NOMO-1 (cell line): Measurements from ENCODE around the gene UBA6.
"Not testable (repeated sequence)": the region's sequence is repeated elsewhere in the genome, so short reads cannot be mapped to it uniquely, and the experiment has no call there.

Experiments
- DNase-seq, 2 experiments: peaks; one replicate each; lab custom pipeline; 2025; ENCODE audit not compliant: unreplicated experiment in 2 of 2; lab: John Stamatoyannopoulos, UW

Gene UBA6

DNA sequence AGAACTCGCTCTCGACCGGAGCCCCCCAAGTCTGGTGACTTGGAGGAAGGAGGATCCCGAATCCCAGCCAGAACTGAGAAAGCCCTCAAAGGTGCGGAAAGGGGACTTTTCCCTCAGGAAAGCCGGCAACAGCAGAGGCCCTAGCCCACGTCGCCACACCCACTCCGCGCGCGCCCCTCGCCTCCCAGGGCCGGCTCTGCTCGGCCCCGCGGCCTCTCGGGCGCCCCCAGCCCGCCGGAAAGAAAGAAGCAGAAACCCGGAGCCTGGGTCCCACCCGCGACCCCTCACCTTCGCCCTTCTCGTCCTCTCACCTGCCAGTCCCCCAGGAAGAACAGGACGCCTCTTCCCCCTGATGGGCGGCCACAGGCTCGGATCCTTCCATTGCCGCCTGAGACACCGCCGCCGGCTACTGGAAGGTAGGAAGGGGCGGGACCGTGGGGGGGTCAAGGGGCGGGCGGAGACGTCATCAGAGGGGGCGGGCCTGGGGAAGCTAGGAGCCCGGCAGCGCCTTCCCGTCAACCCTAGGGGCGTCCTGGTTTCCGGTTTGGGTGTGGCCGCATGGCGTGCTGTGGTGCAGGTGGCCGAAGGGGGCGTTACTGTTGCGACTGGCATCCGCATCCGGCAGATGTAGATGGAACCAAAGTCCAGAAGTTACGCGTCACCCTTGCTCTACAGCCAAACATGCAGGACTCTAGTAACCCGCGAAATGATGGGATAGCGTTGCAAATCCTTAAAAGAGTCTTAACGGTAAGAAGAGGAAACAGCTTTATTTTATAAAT, at the start of gene UBA6:
TSS of gene UBA6 (minus strand) at position 418 of the 779 bp plus-strand sequence. CDS start at position 382, 36 bp downstream.
- DNase-seq = peak; percentile 95 to 96

DNA sequence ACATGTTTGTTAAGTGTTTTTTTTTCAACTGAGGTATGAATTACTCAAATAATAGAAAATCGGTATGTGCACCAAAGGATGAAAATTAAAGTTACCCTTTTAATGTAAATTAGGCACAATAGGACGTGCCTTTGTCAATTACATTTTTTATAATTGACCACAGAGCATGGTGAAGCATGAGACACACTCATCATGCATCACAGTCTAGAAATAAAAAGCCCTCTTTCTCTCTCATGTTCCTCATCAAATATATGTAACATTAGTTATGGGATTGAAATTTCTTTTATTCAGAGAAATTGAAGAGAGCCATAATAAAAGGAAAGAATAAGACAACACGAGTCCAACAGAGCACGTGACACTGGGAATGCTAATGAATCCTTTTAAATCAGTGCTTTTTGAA, 49.7 kb upstream of the UBA6 start:
- no peak for DNase-seq

DNA sequence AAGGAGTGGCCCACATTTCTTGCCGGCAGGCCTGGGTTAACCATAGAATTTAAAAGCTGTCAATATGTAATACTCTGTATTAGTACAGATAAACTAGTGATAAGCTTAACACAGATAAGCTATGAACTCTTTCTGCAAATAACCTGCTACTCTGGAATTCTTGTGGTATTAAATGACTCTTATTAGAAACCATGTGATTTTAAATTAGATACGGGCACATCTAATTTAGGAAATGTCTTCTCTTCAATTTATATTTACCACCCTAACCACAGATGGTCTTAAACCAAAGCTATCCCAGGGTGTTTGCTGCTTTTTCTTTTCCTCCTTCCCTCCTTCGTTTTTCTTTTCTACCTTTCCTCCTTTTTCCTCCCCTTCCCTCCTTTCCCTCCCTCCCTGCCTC, 48.3 kb upstream of the UBA6 start:
- no peak for DNase-seq

DNA sequence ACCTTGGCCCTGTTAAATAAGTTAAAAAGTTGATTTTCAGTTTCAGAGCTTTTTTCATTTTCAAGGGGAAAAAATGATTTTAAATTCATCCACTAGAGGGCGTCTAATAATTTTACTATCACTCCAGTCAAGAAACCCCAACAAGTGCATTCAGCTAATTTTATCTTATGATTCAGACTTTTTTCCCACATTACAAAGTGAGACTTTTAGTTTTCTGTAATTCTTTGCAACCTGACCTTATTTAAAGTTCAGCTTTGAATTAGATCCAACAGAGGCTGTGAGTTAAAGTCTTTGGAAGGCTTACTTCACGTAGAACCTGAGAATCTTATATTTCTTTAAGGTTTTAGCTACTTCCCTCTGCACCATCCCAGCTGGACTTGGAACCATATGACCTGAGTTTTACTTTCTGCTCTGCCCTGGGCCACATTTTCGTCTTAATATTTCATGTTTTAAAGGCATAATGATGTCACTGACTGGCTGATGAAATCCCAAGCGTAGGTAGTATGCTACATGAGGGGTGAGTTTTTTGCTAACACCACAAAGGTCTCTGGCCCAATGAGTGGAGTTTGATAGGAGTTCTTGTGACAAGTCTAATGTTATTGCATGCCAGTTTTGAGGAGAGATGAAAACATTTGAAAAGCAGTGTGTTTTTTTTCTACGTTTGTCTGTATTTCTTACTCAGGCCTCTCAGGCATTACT, 46.0 kb upstream of the UBA6 start:
- DNase-seq = peak in 1 of 2 experiments; percentile 43

- DNase-seq = no peak
Measured at GRCh38 chr4:67744561-67745283, 43.8 kb upstream of the UBA6 start.

- no peak for DNase-seq
Measured at GRCh38 chr4:67743194-67743593, 42.2 kb upstream of the UBA6 start.

GRCh38 chr4:67736262-67736661, 35.3 kb upstream of the UBA6 start:
- DNase-seq = no peak

DNA sequence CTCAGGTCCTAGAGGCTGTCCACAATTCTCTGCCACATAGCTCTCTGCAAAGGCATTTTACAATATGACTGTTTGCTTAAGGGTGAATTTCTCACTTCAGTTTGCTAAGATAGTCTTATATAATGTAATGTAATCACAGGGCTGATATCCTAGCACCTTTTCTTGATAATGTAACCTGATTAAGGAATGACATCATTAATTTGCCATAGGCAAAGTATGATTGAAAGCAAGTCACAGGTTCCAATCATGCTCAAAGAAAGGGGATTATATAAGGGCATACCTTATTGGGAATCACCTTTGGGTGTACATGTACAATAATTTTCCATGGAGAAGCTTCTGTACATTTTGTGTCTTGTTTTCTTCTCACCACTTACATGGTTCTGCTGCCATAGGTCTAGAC, 34.4 kb upstream of the UBA6 start:
- no peak for DNase-seq

GRCh38 chr4:67730511-67730910, 29.6 kb upstream of the UBA6 start:
- DNase-seq = not testable (repeated sequence)

GRCh38 chr4:67727124-67727850, 26.3 kb upstream of the UBA6 start:
- no peak for DNase-seq

DNA sequence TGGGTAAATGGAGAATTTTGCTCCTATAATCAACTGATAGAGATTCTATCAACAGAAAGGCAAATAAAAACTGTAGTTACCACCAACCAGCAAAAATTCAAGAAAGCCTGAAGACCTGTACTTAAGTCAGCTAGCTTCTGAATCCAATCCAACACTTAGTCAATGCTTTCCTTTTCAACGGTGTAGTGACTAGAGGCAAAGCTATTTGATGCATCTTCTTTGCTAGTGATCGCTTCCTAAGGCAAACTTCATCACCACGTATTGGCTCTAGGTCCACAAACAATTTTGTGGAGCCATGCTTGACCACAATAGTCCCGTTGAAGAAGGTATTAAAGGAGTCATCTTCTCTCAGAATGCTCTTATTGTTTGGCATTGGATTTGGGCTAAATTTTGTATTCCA, 25.0 kb upstream of the UBA6 start:
- no peak for DNase-seq

- no peak for DNase-seq
Measured at GRCh38 chr4:67725132-67725531, 24.2 kb upstream of the UBA6 start.

DNA sequence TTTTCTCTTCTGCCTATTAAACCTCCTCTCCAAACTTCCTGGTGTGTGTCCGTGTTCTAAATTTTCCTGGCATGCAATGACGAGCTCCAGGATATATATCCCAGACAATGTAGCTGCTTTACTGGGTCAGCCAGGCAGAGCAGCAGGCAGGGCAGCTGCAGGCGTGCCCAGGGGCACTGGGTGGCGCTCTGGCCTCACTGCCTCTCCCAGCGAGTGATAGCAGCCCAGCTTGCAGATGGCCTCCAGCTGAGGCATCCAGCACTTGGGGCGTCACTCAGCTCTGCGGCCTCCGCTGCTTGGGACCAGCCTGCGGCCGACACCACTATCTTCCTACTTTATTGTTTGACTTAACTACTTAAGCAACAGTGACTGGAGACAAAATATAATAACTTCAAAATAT, 23.0 kb upstream of the UBA6 start:
- no peak for DNase-seq

DNA sequence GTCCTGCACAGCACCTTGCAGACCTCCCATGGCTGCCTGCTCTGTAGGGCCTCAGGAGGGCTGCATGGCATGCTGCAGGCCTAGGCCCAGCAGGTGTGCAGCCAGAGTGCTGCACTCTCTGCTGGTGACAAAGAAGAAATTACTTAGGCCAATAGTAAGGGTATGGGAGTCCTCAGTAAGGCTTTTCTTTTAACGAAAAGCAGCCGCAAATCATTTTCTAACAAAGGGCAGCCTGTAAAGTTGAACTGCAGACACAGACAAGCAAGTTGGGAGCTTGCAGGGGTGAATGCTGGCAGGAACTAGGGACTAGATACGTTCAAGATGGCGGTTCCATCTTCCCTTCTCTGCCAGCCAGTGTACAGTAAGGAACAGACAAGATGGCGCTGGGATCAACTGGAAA, 22.4 kb upstream of the UBA6 start:
- no peak for DNase-seq

GRCh38 chr4:67721770-67722597, 21.0 kb upstream of the UBA6 start:
- DNase-seq = no peak

- no peak for DNase-seq
Measured at GRCh38 chr4:67721315-67721769, 20.4 kb upstream of the UBA6 start.

DNA sequence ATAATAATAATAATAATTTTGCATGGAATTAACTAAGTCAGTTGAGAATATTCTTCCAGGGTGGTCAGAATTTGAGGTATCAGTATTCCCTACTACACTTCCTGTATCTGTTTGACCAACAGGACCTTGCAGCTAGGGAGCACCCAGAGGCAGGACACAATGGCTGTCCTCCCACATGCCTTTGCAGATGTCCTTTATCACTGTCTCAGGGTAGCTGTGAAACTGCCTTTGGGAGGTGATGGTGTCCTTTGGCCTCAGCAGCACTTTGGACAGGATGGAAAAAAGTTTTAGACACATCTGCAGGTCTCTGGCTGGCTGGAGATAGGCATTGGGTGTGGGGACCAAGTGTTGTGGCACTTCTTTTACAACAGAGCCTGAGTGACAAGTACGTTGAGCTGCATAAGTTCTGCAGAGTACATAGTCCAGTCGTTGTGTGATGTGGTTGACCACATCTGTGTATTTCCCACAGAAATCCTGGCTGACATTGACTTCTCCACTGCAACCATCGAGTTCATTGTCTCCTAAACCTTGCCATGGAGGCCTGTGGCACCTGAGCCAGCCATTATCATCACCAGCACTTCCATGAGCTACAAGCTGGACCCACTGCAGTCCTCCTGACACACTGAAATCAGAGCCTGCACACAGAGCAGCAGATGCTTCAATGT, 19.1 kb upstream of the UBA6 start:
- no peak for DNase-seq

DNA sequence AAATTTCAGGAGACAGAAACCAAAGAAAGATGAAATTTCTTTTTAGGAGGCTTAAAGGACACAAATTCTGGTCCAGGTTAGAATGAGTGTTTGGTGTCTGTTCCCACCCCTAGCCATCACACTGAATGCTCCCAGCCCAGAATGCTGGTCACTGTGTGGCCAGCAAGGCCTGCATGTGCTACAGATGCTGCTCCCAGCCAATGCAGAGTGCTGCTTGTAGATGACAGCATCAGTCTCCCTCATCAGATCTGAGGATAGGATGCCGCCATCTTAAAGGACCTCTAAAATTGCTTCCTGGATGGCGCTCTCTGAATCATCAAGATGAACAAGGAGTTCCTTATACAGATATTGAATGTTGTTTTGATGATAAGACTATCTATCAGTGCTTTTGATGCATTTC, 17.9 kb upstream of the UBA6 start:
- DNase-seq = no peak

GRCh38 chr4:67717586-67717985, 16.6 kb upstream of the UBA6 start:
- no peak for DNase-seq
